ENCODE results near the gene ARMH2.
A peak's percentile ranks its signal among the peaks of the same experiment; 100 is the strongest.

DNA sequence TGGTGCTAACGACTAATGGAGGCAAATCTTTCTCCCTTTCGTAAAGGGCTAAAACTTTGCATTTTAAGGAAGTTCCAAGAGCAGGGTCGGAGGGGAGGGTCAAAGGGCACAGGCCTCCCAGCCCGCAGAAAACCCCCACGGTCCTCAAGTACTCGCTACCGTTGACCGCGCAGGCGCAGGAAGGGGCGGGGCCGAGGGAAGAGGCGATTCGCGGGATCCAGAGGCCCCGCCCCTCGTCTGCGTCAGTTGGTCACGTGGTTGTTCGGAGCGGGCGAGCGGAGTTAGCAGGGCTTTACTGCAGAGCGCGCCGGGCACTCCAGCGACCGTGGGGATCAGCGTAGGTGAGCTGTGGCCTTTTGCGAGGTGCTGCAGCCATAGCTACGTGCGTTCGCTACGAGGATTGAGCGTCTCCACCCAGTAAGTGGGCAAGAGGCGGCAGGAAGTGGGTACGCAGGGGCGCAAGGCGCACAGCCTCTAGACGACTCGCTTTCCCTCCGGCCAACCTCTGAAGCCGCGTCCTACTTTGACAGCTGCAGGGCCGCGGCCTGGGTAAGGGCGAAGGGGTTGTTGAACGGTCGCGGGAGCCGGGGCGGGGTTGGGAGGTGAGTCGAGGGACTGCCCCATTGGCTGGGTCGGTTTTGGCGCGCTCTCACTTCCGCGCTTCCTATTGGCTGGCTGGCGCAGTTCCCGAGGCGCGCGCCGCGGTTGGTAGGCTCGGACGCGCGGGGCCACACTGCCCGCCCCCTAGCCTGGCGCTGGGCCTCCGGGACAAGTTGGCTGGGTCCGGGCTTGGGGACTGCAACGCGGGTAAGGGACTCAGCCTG, 23.8 kb downstream of the ARMH2 start, which contains the start of gene GMNN:
- TF ChIP-seq ZNF24 (IDR thresholded peaks at IDR 0.05) (no peak), ZNF274 (IDR thresholded peaks at IDR 0.05; ENCODE audit: insufficient read depth, insufficient read length) (no peak), CTCF (IDR thresholded peaks at IDR 0.05 in 2 of 3, conservative IDR thresholded peaks at IDR 0.05 in 1 of 3; ENCODE audit: control insufficient read depth in 2 of 3, extremely low read depth in 1 of 3, insufficient read depth in 1 of 3, low read depth in 3 of 3, low read length in 3 of 3) (no peak), SIN3A (IDR thresholded peaks at IDR 0.05; ENCODE audit: low read depth, low read length) (peak; percentile 67; the same call in 1 of the 2 replicates), TAF1 (IDR thresholded peaks at IDR 0.05; ENCODE audit: borderline replicate concordance, low read depth, low read length) (peak; percentile 91), NBN (IDR thresholded peaks at IDR 0.05) (peak; percentile 91), TARDBP (IDR thresholded peaks at IDR 0.05; ENCODE audit: borderline replicate concordance) (no peak; the same call in 1 of the 2 replicates)
- TF ChIP-seq, protein P1, sequence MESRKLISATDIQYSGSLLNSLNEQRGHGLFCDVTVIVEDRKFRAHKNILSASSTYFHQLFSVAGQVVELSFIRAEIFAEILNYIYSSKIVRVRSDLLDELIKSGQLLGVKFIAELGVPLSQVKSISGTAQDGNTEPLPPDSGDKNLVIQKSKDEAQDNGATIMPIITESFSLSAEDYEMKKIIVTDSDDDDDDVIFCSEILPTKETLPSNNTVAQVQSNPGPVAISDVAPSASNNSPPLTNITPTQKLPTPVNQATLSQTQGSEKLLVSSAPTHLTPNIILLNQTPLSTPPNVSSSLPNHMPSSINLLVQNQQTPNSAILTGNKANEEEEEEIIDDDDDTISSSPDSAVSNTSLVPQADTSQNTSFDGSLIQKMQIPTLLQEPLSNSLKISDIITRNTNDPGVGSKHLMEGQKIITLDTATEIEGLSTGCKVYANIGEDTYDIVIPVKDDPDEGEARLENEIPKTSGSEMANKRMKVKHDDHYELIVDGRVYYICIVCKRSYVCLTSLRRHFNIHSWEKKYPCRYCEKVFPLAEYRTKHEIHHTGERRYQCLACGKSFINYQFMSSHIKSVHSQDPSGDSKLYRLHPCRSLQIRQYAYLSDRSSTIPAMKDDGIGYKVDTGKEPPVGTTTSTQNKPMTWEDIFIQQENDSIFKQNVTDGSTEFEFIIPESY (IDR thresholded peaks at IDR 0.05), result no peak

Data from GM12878 (cell line).